Neutrophil (primary cell): ENCODE results near the gene CLCA1.

Experiments used
- H3K27ac ChIP-seq: fragments of 200-600 bp; sonication (generic); 2 replicates; pipeline ENCODE4 v1.5.1; 2016; ENCODE audit warnings: mild to moderate bottlenecking, moderate library complexity
- H3K27me3 ChIP-seq: fragments of 200-600 bp; sonication (generic); 2 replicates; pipeline ENCODE4 v1.6.0; 2016; ENCODE audit warnings: mild to moderate bottlenecking
- H3K36me3 ChIP-seq: fragments of 200-600 bp; sonication (generic); 2 replicates; pipeline ENCODE4 v1.5.1; 2017
- H3K4me1 ChIP-seq, 2 experiments: fragments of 200-600 bp in 1 of 2; sonication (generic) in 1 of 2; 1 replicate in 1 of 2; 2 replicates in 1 of 2; pipeline versions ENCODE4 v1.5.1 to v1.6.1; 2013 to 2016; ENCODE audit warnings: low read depth in 1 of 2, low read length in 1 of 2, mild to moderate bottlenecking in 1 of 2, moderate library complexity in 1 of 2; ENCODE audit not compliant: control insufficient read depth in 1 of 2, insufficient read depth in 1 of 2
- H3K4me3 ChIP-seq, 2 experiments: fragments of 200-600 bp in 1 of 2; sonication (generic) in 1 of 2; 1 replicate in 1 of 2; 2 replicates in 1 of 2; pipeline ENCODE4 v1.5.1; 2013 to 2016; ENCODE audit warnings: low read depth in 1 of 2, low read length in 1 of 2, mild to moderate bottlenecking in 1 of 2, moderate library complexity in 1 of 2
- H3K9me3 ChIP-seq: fragments of 200-600 bp; sonication (generic); 2 replicates; pipeline ENCODE4 v1.5.1; 2016
- TF ChIP-seq, protein P1 (sequence below): fragments of 200-600 bp; sonication (generic); IDR thresholded peaks from 2 replicates; pipeline ENCODE4 v1.5.1; 2016; ENCODE audit warnings: antibody characterized with exemption

The CLCA1 gene

DNA sequence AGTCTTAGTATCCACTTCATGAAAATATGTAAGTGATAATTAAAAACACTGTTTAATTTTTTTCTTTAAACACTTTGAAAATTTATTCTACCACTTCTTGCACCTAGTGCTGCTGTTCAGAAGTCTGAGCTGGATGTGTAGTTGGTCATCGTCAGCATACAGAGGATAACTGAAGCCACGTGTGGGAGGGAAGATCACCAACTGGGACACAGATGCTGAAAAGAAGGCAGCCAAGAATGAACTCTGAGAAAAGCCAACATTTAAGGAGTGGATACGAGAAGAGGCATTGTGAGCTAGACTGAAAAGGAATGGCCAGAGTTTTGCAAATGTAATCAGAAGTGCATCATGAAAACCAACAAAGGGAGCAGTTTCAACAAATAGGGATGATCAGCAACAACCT is 53.5 kb downstream of the CLCA1 start:
- Histone ChIP-seq H3K27me3 (no peaks in the 10 kb centered on the region), H3K36me3 (no peaks in the 10 kb centered on the region), H3K27ac (no peak overlapping the region), H3K4me1 (no peaks in the 10 kb centered on the region), H3K4me3 (no peak overlapping the region), H3K9me3 (no peaks in the 10 kb centered on the region)
- TF ChIP-seq, protein P1, sequence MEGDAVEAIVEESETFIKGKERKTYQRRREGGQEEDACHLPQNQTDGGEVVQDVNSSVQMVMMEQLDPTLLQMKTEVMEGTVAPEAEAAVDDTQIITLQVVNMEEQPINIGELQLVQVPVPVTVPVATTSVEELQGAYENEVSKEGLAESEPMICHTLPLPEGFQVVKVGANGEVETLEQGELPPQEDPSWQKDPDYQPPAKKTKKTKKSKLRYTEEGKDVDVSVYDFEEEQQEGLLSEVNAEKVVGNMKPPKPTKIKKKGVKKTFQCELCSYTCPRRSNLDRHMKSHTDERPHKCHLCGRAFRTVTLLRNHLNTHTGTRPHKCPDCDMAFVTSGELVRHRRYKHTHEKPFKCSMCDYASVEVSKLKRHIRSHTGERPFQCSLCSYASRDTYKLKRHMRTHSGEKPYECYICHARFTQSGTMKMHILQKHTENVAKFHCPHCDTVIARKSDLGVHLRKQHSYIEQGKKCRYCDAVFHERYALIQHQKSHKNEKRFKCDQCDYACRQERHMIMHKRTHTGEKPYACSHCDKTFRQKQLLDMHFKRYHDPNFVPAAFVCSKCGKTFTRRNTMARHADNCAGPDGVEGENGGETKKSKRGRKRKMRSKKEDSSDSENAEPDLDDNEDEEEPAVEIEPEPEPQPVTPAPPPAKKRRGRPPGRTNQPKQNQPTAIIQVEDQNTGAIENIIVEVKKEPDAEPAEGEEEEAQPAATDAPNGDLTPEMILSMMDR: no peak

DNA sequence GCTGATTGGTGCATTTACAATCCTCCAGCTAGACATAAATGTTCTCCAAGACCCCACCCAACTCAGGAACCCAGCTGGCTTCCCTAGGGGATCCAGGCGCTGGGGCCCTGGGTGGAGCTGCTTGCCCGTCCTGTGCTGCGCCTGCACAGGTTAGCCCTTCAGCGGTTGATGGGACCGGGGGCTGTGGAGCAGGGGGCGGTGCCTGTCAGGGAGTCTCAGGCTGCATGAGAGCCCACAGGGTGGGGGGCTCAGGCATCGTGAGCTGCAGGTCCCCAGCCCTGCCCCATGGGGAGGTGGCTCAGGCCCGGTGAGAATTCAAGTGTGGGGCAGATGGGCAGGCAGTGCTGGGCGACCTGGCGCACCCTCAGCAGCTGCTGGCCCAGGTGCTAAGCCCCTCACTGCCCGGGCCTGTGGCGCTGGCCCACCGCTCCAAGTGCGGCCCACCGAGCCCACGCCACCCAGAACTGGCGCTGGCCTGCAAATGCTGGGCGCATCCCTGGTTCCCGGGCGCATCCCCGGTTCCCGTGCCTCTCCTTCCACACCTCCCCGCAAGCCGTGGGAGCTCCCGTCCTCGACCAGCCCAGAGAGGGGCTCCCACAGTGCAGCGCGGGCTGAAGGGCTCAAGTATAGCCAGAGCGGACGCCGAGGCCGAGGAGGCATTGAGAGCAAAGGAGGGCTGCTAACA is 55.1 kb downstream of the CLCA1 start:
- no peak overlapping the region for H3K27ac ChIP-seq
- no peaks in the 10 kb centered on the region for H3K27me3 ChIP-seq
- no peak overlapping the region for H3K4me3 ChIP-seq
- H3K4me1 ChIP-seq: no peaks in the 10 kb centered on the region
- TF ChIP-seq, protein P1: no peak
- H3K9me3 ChIP-seq: no peaks in the 10 kb centered on the region
- H3K36me3 ChIP-seq: no peaks in the 10 kb centered on the region

DNA sequence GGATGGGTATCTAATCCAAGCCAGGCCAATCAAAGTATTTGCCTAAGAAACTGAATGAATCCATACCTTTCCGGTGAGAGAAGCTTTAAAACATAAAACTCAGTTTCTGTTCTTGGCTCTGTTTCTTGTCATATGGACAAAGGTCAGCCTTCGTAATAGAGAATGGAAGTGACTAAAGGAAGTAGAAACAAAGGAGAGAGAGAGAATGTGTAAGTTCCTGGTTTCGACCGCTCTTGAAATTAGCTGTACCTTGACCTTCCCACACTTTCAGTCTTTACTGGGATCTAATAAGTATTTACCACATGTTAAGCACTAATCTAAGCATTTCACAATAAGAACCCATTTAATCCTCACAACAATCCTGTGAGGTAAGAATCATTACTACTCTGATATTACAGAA is 58.6 kb downstream of the CLCA1 start:
- Histone ChIP-seq H3K9me3 (no peaks in the 10 kb centered on the region), H3K27me3 (no peaks in the 10 kb centered on the region), H3K4me3 (no peak overlapping the region), H3K4me1 (no peaks in the 10 kb centered on the region), H3K36me3 (no peaks in the 10 kb centered on the region), H3K27ac (no peak overlapping the region)
- TF ChIP-seq, protein P1: no peak

GRCh38 chr1:86530211-86530845 is 61.6 kb downstream of the CLCA1 start:
- Histone ChIP-seq H3K9me3 (no peaks in the 10 kb centered on the region), H3K27ac (no peak overlapping the region), H3K4me3 (no peak overlapping the region), H3K27me3 (no peaks in the 10 kb centered on the region), H3K4me1 (no peaks in the 10 kb centered on the region), H3K36me3 (no peaks in the 10 kb centered on the region)
- TF ChIP-seq, protein P1: no peak

GRCh38 chr1:86537928-86538695 is 69.4 kb downstream of the CLCA1 start:
- no peaks in the 10 kb centered on the region for H3K9me3 ChIP-seq

More at GRCh38 chr1:86537928-86538695, 69.4 kb downstream of the CLCA1 start:
- Histone ChIP-seq H3K4me3 (no peak overlapping the region), H3K27me3 (no peaks in the 10 kb centered on the region), H3K4me1 (no peaks in the 10 kb centered on the region), H3K27ac (no peak overlapping the region), H3K36me3 (no peaks in the 10 kb centered on the region)
- TF ChIP-seq, protein P1: no peak
